Activated CD4-positive, alpha-beta T cell treated with anti-CD3 and anti-CD28 coated beads for 4 hours (primary cell): ENCODE data around the gene SAXO2.
A peak's percentile ranks its signal among the peaks of the same experiment; 100 is the strongest.
"Not testable (repeated sequence)": the region's sequence is repeated elsewhere in the genome, so short reads cannot be mapped to it uniquely, and the experiment has no call there.

Source experiments
- DNase-seq, 2 donors: peaks; one replicate each; pipeline ENCODE4 v3.0.0-alpha.2; 2020

SAXO2 gene, protein sequence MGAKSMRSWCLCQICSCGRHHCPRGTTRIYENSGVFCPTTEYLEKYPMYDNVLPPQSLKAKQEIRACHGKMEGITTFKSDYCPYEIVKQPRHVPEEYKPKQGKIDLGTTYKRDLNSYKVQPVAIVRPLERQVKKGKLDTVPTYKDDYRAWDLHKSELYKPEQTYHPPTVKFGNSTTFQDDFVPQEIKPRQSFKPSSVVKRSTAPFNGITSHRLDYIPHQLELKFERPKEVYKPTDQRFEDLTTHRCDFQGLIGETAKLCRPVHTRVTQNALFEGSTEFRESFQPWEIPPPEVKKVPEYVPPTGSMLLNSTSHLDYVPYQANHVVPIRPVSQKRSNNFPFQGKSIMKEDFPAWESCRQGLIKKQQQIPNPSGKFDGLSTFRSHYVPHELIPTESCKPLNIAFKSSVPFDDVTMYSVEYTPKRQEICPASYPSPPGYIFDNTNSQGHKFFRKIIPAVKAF

DNA sequence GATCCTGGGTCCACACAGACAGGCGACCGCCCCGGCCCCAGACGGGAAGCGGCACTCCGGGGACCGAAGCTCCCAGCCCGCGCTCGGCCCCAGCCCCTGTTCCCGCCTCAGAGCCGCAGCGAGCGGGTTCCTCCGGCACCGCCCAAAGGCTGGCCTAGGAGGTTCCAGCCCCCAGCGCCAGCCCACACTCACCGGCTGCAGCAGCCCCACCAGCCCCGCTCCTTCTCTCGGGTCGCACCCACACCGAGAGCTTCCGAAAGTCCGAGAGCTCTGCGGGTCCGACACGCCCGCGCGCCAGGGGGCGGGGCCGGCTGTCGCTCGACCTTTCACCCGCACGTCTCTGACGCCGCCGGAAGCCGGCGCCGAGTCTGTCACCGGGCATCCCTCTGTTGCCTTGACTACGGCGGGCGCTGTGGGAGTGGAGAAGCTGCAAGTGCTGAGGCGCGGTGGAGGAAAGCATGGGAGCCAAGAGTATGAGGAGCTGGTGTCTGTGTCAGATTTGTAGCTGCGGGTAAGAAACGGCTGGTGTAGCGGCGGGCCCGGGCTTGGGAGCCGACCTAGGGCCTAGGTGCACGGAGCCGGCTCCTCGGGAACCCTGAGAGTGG lies at the start of gene SAXO2, which contains the start of gene EFL1:
SAXO2 (plus strand) TSS at position 397 of the 605 bp plus-strand sequence; CDS start at position 459, 62 bp downstream.
EFL1 (minus strand) TSS at position 313 of the 605 bp plus-strand sequence. CDS start 956 bp downstream, outside the sequence.
- DNase-seq, result peak; percentile 84 to 89

DNA sequence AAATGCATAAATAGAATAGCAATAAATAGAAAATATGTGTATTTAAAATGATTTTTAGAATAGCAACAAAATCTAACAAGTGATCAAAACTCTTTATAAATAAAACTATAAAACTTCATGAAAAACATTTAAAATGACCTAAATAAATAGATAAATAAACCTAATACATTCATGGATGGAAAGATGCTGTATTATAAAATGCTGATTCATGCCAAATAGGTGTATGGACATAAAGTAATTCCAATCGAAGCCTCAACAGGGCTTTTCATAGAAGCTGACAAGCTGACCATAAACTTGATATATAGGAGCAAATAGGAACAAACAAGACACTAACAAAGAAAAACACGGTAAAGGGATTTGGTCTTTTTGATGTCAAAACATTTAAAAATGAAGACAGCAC lies 46.5 kb upstream of the SAXO2 start:
- not testable (repeated sequence) for DNase-seq

DNA sequence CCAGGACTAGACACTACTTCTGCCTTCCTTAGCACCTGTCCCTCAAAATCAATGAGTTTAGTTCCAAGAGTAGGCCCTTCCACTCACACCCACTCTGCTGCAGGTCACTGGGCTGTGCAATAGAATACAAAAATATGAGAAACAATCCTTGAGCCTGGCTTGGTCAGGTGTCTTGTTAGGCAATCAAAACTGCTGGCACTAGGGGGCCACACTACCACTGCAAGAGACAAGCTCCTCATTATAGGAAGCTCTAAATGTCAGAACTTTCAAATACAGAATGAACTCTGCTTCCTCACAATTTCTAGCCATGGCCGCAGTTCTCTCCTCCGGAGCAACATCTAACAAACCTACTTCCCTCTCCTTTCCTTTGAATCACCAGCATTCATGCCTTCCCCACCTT lies 41.1 kb upstream of the SAXO2 start:
- DNase-seq, result peak in 1 of 2 donors; percentile 7

DNA sequence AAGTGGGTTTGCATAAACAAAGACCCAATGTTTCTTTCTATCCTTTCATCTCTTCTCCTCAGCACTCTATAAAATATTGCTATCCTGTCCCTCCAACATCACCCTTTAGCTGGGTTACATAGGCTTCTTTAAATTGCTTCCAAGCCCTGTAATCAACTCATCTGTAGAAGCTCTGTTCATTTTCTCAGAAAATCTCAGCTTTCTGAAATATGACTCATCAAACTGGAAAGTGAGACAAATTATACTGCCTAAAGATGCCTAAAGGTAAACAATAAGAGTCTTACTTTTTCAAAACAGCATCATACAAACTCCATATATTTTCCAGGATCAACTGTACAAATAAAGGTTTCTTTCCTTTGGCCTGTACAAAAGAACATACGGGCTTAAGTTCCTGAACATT lies 33.9 kb upstream of the SAXO2 start:
- DNase-seq, result no peak

DNA sequence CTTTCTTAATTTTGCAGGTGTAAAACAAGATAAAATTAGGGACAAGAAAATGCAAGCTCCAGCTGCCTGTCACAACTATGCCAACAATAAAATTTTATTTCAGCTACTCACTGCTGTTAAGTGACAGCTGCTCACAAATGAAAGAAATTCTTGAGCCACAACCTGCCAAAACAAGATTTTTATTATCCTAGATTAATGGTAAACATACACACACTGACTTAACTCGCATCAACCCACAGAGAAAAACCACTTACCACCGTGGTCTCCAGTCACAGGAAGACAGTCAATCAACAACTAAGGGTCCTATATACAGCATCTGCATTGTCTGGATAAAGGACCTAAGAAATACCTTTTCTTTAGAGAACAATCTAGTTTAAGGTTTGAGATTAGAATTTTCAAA lies 31.4 kb upstream of the SAXO2 start:
- DNase-seq, result no peak

DNA sequence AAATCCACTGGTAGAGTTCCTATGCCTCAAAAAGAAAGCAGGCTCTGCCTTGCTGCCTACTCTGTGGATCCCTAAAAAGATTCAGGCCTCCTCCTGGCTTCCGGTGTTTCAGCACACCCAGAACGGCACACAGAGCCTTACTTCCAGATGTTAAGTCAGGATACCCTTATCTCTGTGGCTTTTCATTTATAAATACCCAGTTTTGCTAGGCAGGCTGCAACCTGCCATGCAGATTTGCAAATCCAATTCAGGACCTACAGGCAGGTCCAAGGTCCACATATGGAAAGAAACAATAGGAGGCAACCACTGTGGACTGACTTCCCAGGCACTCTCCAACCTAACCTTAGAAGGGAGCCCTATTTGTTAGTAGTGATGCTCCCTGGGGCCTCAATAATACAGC lies 30.8 kb upstream of the SAXO2 start:
- DNase-seq, result no peak

DNA sequence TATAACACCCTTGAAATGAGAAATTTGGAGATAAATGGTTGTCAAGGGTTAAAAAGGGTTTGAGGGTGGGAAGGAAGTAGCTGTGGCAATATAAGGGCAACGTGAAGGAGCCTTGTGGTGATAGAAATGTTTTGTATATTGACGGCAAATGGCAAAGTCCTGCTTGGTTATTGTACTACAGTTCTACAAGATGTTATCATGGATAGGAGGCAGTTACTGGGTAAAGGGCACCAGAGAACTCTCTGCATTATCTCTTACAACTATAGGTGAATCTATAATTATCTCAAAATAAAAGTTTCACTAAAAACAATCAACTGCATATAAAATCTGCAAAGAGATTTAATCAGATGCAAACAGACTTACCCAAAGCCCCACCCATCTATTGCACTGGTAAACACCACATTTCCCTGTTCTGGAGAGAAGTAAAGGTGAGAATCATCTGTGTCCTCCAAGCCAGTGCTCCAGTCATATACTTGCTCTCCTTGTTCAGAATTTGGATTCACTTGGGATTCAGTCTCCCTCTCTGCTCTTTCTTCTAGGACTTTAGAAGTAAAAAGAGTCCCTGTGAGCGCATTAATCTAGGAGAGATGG lies 24.6 kb upstream of the SAXO2 start:
- DNase-seq, result not testable (repeated sequence)

DNA sequence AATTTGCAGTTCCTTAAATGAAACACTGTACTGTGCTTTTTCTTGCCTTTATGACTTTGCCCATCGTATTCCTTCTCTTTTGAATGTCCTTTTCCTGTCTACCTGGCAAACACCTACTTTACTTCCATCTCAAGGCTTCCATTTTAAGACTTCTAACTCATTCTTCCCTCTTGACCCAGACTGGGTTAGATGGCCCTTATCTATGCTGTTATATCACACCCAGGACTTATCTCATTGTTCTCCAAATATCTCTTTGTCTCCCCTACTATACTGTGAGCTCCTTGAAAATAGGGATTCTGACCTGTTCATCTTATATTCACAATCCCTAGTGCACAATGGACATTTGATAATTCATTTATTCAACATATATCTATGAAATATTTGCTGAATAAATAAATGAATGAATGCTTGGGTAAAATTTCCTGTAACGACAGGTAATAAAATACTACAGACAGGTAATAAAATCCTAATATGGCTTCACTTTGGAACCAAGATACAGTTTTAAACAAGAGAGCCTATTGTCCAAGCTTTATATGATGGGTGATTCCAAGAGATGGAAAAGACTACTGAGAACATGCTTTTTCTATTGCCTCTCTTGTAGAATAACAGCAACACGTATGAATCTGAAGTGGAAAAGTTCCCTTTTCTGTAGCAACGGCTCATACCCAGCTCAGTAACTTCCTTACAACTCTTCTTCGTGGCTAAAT lies 22.8 kb upstream of the SAXO2 start:
- no peak for DNase-seq

DNA sequence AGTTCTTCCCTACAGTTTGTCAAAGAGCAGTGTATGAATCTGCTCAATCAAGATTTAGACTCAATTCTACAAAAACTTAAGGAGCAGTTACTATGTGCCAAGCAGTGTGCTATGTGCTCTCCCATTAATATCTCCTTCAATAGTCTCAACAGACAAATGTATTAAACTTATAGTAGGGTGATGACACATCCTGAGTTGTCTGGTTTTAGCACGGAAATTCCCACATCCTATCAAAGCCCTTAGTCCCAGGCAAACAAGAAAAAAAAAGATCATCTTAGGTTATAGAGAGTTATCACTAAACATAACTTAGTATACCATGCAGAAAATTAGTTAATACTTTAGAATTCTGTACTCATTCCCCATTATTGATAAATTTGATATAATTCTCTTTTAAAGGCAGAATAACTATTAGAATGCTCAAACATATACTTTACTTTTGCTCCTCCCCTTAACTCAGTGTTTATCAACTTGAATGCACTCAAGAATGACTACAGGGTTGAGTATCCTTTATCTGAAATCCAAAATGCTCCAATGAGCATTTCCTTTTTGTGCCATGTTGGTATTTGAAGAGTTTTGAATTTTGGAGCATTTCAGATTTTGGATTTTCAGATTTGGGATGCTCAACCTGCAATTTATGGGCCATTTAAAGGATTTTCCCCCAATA lies 20.6 kb upstream of the SAXO2 start:
- not testable (repeated sequence) for DNase-seq

DNA sequence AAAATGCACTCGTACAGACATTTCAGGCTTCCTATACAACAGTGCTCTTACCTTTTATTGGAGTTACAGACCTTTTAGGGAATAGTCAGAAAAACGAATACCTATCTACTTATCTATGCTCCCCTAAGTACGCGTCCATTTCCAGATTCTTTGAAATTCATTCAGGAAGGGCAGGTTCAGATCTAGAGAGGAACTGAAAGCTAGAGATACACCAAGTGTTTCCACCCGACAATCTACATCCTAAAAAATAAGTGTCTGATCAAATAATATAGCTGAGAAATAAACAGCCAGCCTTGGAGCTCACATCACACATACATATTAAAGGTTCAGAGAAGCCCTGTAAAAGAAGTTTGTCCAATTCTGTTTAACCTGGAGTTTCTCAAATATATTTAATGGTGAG lies 19.0 kb upstream of the SAXO2 start:
- DNase-seq, result not testable (repeated sequence)

DNA sequence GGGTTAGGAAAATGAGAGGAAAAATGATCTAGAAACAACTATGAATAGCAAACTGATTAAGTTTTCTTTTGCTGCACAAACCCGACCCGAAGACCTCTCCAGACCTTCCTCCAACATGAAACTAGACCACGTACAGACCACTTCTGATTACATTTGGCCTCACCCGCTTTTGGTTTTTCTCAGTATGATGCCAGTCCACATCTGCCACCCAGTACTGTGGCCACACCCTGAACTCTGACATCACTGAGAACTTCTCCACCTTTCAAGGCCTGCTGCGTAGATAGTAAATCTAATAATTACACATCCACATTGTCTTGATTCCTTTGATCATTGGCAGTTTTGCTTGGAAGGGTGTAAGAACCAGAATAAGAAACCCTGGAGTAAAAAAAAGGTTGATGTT lies 16.7 kb upstream of the SAXO2 start:
- not testable (repeated sequence) for DNase-seq

DNA sequence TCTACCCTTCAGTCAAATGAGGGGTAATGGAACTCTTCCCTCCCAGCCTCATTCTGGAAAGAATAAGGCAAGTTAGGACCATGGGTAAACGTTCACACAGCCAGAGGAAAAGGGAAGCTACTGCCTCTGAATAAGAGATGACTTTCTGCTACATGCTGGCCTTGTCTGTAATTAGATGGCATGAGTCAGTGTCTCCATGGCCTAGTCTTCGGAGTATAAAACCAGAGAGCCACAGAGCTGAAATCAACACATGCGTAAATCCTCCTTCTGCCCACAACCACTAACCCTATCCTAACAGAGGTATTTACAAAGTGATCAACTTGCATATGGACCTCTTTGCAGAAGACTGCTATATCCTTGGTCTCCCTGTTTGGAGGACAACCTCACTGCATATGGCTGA lies 14.4 kb upstream of the SAXO2 start:
- DNase-seq, result not testable (repeated sequence)

DNA sequence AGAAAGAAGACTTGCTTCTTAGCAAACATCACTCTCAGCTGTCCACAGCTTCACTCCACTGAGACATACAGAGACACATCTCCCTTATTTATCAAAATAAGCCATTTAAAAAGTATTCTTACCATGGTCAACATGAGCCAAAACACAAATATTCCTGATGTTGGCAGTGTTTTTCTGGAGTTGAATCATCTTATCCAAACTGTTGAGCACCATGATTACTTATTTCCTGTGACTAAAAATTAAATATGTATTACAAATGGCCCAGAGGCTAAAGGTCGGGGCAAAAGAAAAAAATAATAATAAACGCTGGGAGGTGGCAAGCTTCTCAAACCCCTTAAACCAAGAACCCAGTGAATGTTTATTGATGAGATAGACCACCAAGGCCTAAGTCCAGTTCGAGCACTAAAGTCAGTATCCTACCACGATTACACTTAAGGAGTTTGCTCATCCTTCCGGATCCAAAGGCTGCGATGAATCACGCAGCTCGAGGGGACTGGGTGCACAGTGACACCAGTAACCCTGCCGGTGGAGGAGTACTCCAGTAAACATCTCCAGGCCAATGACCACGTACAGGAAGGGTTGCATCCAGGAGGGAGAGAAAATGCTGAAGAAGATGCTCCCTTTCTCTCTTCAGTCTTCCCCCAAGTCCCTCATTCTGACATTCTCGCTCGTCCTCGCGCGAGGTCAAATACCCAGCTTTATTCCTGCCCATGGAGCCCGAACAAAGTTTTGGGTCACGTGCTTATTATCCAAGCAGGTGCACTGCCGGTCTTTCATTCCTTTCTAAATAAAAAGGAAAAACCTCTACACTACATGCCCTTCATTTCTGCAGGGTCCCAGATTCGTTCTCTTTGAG lies 824 bp upstream of the SAXO2 start:
- DNase-seq, result peak in 1 of 2 donors; percentile 7

DNA sequence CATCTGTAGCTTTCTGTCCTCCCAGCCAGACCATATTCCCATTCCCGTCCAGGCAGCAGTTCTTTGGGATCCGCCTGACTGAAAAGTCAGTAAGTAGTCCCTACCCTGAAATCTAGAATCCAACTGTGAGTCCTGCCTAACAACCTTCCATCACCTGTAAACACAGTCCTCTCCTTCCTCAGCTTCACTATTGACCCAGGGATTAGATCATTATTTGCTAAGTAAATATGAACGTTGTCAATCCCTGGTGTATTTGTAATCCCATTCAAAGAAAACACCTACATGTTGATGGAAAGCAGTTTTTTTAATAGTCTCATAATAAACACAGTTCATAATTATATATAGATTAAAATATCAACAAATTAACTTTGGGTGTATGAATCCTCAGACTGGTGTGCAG lies 732 bp downstream of the SAXO2 start:
- DNase-seq, result no peak

DNA sequence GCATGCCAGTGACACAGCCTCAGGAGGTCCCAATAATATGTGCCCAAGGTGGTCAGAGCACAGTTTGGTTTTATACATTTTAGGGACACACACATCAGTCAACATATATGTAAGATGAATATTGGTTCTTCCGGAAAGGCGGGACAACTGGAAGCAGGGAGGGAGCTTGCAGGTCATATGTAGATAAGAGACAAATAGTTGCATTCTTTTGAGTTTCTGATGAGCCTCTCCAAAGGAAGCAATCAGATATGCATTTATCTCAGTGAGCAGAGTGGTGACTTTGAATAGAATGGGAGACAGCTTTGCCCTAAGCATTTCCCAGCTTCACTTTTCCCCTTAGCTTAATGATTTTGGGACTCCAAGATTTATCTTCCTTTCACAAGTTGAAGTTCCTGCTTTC lies 4.5 kb downstream of the SAXO2 start:
- DNase-seq, result not testable (repeated sequence)

DNA sequence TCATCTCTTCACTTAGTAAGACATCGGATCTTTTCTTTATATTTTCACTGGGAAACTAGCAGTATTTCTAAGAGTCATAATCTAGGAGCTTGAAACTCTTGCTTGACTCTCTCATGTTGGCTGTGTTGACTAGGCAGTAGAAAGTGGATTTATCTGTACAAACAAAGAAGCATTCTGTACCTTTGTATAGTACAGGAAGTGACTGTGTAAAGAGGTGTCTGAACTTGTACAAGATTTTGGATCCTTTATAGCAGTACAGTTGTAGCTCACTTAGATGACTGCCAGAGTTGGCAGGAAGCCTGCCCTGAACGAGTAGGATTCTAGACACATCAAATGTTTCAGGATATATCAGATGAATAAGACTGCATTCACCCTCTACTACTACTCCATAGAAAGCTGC lies 5.8 kb downstream of the SAXO2 start:
- DNase-seq, result not testable (repeated sequence)

DNA sequence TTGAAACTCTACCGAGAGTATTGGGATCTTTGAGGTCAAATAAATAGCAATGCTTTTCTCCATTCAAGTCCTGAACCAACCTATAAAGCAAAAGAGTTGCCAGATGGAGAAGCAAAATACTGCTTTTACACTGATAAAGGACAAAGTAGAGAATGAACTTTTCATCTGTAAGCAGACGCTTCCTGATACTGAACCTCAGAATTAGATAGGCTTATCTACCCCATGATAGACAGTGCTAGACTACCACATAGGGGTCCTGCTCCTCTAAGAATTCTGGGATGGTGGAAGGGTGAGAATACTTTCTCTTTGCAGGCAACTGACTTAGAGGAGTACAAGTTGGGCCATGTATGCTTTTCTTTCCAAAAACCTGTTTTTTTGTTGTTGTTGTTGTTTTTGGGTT lies 9.5 kb downstream of the SAXO2 start:
- no peak for DNase-seq

DNA sequence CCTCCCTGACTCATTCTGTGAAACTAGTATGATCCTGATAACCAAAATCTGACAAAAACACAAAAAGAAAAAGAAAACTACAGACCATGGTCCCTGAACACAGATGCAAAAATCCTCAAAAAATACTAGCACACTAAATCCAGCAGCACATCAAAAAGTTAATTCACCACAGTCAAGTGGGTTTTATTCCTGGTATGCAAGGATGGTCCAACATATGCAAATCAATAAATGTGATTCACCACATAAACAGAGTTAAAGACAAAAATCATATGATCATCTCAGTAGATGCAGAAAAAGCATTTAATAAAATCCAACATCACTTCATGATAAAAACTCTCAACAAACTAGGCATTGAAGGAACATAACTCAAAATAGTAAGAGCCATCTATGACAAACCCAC lies 12.8 kb downstream of the SAXO2 start:
- no peak for DNase-seq

DNA sequence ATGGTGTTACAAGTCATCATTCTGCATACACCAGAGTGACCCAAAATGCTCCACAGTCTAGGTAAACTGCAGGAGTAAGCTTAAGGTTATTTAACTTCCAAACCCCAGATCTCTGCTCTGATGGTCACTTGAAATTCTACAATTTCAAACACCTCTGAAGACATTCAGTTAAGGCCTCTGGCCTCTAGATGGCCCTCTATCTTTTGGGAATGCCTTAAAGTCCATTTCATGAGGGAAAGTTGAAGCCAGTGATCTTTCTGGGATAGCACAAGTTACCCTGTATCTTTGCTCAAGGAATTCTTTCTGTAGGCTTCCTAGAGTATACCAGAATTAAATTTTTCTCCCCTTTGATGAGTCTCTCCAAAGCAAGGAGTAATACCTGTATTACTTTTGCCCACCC lies 18.7 kb downstream of the SAXO2 start:
- DNase-seq, result not testable (repeated sequence)

DNA sequence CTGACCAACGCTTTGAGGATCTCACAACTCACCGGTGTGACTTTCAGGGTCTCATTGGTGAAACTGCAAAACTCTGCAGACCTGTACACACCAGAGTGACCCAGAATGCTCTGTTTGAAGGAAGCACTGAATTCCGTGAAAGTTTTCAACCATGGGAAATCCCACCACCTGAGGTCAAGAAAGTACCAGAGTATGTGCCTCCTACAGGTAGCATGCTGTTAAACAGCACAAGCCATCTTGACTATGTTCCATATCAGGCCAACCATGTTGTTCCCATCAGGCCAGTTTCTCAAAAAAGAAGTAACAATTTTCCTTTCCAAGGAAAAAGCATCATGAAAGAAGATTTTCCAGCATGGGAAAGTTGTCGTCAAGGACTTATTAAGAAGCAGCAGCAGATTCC lies 19.8 kb downstream of the SAXO2 start:
- not testable (repeated sequence) for DNase-seq

DNA sequence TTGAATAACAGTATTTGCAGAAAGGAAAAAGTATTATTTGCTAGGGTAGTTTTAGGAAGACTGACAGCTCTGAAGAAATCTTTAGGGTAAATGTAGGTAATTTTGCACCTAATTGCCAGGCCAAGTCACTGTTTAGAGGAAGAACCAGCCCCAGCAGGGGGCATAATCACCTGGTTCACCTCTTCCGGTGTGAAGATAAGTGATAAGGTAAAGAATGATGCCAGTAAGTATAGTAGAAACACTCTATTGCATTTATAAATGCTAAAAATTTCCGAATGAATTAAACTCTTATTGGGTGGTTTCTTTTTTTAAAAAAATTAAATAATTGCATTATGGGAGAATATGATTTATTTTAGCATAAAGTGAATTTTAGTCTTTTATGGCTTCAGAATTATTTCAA lies 21.8 kb downstream of the SAXO2 start:
- not testable (repeated sequence) for DNase-seq

DNA sequence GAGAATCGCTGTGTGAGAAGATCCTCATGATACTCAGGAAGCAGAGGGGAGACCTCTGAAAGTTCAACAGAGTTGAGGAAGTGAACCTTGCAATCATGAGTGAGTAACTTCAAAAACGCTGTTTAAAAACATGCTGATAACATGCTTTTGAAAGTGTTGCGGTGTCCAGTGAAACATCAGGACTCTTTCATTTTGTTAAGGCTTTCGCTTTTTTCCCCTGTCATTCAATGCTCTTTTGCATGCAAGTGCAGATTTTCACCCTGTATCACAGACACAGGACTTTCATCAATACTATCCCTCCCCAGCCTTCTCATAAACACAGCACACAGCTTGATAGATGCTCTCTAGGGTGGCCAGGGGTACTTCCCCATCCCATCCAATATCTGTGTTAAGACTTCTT lies 23.9 kb downstream of the SAXO2 start:
- not testable (repeated sequence) for DNase-seq
